Measurements from ENCODE around the gene NMNAT1.

DNA sequence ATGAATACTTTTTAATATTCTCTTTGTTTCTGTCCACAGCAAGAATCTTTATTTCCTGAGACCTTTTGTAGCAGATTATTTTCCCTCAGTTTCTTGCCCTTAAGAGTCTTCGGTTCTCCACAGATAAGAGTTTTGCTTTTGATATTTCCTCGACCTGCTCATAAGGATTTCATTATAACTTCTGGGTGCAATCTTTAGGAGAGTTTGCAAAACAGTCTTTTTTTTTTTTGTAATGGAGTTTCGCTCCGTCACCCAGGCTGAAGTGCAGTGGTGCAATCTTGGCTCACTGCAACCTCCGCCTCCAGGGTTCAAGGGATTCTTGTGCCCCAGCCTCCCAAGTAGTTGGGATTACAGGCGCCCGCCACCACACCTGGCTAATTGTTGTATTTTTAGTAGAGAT is 79.4 kb downstream of the NMNAT1 start:
- no peak for TF ChIP-seq EP300 (IDR thresholded peaks at IDR 0.05)
- TF ChIP-seq, protein P1, sequence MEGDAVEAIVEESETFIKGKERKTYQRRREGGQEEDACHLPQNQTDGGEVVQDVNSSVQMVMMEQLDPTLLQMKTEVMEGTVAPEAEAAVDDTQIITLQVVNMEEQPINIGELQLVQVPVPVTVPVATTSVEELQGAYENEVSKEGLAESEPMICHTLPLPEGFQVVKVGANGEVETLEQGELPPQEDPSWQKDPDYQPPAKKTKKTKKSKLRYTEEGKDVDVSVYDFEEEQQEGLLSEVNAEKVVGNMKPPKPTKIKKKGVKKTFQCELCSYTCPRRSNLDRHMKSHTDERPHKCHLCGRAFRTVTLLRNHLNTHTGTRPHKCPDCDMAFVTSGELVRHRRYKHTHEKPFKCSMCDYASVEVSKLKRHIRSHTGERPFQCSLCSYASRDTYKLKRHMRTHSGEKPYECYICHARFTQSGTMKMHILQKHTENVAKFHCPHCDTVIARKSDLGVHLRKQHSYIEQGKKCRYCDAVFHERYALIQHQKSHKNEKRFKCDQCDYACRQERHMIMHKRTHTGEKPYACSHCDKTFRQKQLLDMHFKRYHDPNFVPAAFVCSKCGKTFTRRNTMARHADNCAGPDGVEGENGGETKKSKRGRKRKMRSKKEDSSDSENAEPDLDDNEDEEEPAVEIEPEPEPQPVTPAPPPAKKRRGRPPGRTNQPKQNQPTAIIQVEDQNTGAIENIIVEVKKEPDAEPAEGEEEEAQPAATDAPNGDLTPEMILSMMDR (IDR thresholded peaks at IDR 0.05), result no peak

All from ovary (tissue), 3 donors.